ENCODE results near the gene ZNF423.

Gene ZNF423

DNA sequence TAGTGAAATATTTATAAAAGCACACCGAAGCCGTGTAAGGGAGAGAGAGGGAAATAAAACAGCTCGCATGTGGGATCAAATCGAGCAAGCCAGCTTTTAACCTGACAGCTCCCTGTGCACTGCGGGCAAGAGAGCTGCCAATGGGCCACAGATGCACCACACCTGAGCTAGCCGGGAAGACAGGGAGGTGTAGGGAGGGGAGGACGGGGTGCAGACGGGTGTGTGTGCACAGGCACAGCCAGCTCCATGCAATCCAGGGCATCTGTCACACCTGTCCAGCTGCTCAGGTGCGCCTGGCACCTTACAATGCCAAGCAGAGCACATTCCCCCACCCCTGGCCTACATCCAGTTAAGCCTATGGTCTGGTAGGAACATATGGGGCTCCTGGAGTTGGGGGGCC is 412.3 kb downstream of the ZNF423 start:
- CTCF ChIA-PET: no interaction called here
- no peak for DNase-seq (ENCODE audit: low read depth, low spot score)
- TF ChIP-seq, protein P1, sequence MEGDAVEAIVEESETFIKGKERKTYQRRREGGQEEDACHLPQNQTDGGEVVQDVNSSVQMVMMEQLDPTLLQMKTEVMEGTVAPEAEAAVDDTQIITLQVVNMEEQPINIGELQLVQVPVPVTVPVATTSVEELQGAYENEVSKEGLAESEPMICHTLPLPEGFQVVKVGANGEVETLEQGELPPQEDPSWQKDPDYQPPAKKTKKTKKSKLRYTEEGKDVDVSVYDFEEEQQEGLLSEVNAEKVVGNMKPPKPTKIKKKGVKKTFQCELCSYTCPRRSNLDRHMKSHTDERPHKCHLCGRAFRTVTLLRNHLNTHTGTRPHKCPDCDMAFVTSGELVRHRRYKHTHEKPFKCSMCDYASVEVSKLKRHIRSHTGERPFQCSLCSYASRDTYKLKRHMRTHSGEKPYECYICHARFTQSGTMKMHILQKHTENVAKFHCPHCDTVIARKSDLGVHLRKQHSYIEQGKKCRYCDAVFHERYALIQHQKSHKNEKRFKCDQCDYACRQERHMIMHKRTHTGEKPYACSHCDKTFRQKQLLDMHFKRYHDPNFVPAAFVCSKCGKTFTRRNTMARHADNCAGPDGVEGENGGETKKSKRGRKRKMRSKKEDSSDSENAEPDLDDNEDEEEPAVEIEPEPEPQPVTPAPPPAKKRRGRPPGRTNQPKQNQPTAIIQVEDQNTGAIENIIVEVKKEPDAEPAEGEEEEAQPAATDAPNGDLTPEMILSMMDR (IDR thresholded peaks at IDR 0.05; ENCODE audit: insufficient read depth, low read length, missing control alignments): no peak
- H3K4me3 ChIP-seq (ENCODE audit: low read depth, low read length): no peak overlapping the region
- POLR2A ChIA-PET: no interaction called here

DNA sequence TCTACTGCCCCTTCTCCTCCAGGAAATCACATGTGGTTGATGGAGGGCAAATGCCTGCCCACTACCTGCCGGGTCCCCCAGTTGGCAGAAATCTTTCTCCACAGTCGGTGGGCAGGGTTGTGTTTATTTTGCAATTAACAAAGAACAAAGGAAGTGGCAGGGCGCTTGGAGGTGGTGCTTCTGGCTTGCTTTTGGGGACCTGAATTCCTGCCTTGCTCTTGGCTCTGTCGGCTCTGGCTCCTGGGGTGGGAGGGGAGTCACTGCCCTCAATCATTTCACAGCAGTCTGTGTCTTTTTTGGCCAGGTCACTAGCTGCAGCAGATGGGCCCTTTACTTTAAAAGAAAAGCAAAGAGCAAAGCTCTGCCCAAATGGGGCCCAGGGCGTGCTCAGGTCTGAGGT is 413.1 kb downstream of the ZNF423 start:
- POLR2A ChIA-PET: no interaction called here
- no peak overlapping the region for H3K4me3 ChIP-seq (ENCODE audit: low read depth, low read length)
- DNase-seq (ENCODE audit: low read depth, low spot score): no peak
- CTCF ChIA-PET: interaction anchor here (0.9 kb wide), 1 partner anchor 434 kb away, joined by 3 read pairs; no protein-coding TSS in a partner anchor
- TF ChIP-seq, protein P1 (IDR thresholded peaks at IDR 0.05; ENCODE audit: insufficient read depth, low read length, missing control alignments): no peak

DNA sequence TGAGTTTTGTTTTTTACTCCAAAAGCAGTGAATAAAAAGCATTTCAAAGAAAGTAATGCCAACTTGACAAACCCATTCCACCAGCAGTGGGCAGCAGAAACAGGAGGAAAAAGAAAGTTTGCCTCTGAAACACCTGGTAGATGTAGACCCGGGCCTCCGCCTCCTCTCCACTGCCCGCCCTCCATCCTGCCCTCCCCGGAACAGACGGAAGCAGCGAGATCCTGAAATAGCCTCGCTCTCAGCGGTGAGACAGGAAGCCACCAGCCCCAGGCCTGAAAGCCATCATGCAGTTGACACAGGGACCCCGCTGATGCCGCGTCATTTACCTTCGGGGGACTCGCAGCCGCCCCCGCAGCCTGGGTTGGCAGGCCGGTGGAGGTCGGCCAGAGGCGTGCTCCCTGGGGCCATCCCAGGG is 414.5 kb downstream of the ZNF423 start:
- ChIA-PET CTCF (no interaction called here), POLR2A (no interaction called here)
- no peak overlapping the region for H3K4me3 ChIP-seq (ENCODE audit: low read depth, low read length)
- TF ChIP-seq, protein P1 (IDR thresholded peaks at IDR 0.05; ENCODE audit: insufficient read depth, low read length, missing control alignments): no peak
- no peak for DNase-seq (ENCODE audit: low read depth, low spot score)

DNA sequence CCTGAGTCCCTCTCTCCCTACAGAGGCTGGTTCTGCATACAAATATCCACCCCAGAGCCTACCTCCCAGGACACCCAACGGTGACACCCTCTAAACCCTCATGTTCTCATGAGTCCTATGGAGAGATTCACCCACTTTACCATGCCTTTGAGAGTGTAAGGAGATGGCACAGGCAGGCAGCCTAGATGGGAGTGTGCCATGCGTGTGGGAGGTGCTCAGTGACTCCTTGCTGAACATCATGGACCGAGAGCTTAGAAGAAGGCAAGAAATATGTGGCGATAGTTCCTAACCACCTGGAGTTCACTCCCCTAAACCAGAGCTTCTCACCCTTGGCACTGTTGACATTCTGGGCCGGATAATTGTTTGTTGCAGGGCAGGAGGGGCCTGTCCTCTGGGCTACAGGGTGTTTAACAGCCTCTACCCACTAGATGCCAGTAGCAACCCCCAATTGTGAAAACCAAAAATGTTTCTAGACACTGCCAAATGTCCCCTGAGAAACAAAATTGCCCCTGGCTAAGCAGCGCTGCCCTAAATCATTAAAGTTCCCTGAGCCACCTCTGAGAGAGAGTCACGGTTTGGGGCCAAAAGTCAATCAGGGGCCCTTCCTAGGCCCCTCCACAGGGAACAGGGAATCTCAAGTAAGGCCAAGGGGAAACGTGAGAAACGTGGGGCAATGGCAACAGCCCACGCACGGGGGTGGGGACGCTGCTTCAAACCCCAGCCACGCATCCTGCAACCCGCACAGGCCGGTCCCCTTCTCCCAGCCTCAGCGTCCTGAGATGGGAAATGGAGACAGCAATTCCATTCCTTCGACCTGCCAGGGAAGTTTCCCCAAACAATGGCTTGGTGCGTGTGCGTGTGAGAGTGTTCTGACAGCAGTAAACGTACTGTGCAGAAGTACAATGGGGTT is 415.5 kb downstream of the ZNF423 start:
- no peak for DNase-seq (ENCODE audit: low read depth, low spot score)
- H3K4me3 ChIP-seq (ENCODE audit: low read depth, low read length): no peak overlapping the region
- ChIA-PET POLR2A (no interaction called here), CTCF (no interaction called here)
- TF ChIP-seq, protein P1 (IDR thresholded peaks at IDR 0.05; ENCODE audit: insufficient read depth, low read length, missing control alignments): no peak

DNA sequence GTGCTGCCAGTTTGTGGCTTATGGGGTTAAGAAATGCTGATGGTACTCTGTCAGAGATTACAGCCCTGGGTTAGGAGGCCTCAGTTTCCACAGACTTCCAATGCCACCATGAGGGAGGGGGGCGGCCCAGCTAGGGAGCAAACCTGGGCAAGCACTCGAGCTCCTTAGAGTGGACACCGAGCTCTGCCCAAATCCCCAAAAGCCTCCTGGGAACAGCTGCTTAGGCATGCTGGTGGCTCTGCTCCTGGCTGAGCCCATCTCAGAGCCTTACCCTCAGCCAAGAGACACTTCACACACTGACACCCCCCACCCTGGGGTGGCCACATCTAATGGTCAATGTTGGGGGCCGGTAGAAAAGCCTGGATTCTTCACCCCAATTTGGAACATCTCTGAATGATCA is 416.2 kb downstream of the ZNF423 start:
- ChIA-PET POLR2A (no interaction called here), CTCF (no interaction called here)
- H3K4me3 ChIP-seq (ENCODE audit: low read depth, low read length): no peak overlapping the region
- DNase-seq (ENCODE audit: low read depth, low spot score): no peak
- TF ChIP-seq, protein P1 (IDR thresholded peaks at IDR 0.05; ENCODE audit: insufficient read depth, low read length, missing control alignments): no peak

DNA sequence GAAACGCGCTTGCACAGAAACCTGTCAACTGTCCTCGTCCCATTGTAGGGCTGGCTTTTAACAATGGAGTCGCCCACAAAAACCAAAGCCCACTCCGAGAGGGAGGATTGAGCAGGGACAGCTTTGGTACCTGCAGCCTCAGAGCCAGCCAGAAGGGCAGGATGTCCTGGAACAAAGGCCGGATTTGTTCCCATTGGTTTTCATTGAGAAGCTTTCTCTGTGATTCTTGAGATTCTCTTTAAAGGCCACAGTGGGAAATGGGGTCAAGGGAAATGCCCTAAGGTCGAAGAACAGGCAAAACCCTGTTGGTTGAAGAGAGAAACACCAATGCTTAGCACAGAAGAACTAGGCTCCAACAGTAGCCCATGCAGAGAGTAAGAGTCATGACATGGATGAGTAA is 416.9 kb downstream of the ZNF423 start:
- POLR2A ChIA-PET: no interaction called here
- TF ChIP-seq, protein P1 (IDR thresholded peaks at IDR 0.05; ENCODE audit: insufficient read depth, low read length, missing control alignments): no peak
- CTCF ChIA-PET: no interaction called here
- no peak for DNase-seq (ENCODE audit: low read depth, low spot score)
- no peak overlapping the region for H3K4me3 ChIP-seq (ENCODE audit: low read depth, low read length)

All from AG04449 (cell line).